ENCODE results near the gene EBLN1.

EBLN1 gene

DNA sequence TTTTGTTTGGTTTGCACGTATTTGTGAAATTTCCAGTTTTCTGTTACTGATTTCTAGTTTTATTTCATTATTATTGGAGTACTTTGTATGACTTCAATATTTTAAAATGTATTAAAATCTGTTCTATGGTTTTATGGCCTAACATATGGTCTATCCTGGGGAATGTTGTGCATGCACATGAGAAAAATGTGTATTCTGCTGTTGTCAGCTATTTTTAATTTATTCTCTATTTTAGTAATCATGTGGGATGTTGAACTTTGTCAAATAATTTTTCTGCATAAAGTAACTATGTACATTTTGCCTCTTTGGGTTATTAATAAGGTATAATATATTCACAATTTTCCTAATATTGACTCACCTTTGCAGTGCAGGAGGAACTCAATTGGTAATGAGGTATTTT lies 46.7 kb downstream of the EBLN1 start:
- no peak overlapping the region for H2AFZ ChIP-seq
- no peaks in the 10 kb centered on the region for H3K79me2 ChIP-seq
- no peak overlapping the region for H3K9ac ChIP-seq

DNA sequence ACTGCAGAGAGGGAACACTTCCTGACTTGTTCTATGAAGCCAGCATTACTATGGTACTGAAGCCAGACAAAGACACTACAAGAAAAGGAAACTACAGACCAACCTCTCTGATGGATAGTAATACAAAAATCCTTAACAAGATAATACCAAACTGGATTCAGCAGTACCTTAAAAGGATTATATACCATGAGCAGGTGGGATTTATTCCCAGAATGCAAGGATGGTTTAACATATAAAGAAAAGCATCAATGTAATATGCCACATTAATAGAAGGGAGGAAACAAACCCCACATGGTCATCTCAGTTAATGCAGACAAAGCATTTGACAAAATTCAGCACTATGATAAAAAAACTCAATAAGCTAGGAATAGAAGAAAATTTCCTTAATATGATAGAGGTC lies 47.2 kb downstream of the EBLN1 start:
- TF ChIP-seq, protein P1, sequence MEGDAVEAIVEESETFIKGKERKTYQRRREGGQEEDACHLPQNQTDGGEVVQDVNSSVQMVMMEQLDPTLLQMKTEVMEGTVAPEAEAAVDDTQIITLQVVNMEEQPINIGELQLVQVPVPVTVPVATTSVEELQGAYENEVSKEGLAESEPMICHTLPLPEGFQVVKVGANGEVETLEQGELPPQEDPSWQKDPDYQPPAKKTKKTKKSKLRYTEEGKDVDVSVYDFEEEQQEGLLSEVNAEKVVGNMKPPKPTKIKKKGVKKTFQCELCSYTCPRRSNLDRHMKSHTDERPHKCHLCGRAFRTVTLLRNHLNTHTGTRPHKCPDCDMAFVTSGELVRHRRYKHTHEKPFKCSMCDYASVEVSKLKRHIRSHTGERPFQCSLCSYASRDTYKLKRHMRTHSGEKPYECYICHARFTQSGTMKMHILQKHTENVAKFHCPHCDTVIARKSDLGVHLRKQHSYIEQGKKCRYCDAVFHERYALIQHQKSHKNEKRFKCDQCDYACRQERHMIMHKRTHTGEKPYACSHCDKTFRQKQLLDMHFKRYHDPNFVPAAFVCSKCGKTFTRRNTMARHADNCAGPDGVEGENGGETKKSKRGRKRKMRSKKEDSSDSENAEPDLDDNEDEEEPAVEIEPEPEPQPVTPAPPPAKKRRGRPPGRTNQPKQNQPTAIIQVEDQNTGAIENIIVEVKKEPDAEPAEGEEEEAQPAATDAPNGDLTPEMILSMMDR (IDR thresholded peaks at IDR 0.05), result no peak
- Histone ChIP-seq H3K4me1 (no peaks in the 10 kb centered on the region), H3K9ac (no peak overlapping the region), H3K79me2 (no peaks in the 10 kb centered on the region), H3K36me3 (ENCODE audit: control insufficient read depth, insufficient read depth, low read length) (no peaks in the 10 kb centered on the region), H3K4me3 (ENCODE audit: low read depth, low read length) (no peak overlapping the region), H3K4me2 (ENCODE audit: low read length) (no peak overlapping the region), H3K9me3 (ENCODE audit: control insufficient read depth, low read length) (no peaks in the 10 kb centered on the region), H2AFZ (no peak overlapping the region), H3K27ac (no peak overlapping the region), H3K27me3 (ENCODE audit: control insufficient read depth, insufficient read depth, low read length) (no peaks in the 10 kb centered on the region)

More for the DNA sequence above, 46.7 kb downstream of the EBLN1 start:
- H3K4me2 ChIP-seq (ENCODE audit: low read length), result no peak overlapping the region
- H3K9me3 ChIP-seq (ENCODE audit: control insufficient read depth, low read length), result no peaks in the 10 kb centered on the region
- H3K27ac ChIP-seq, result no peak overlapping the region
- TF ChIP-seq, protein P1 (IDR thresholded peaks at IDR 0.05), result no peak
- H3K36me3 ChIP-seq (ENCODE audit: control insufficient read depth, insufficient read depth, low read length), result no peaks in the 10 kb centered on the region
- no peak overlapping the region for H3K4me3 ChIP-seq (ENCODE audit: low read depth, low read length)
- no peaks in the 10 kb centered on the region for H3K27me3 ChIP-seq (ENCODE audit: control insufficient read depth, insufficient read depth, low read length)
- H3K4me1 ChIP-seq, result no peaks in the 10 kb centered on the region

DNA sequence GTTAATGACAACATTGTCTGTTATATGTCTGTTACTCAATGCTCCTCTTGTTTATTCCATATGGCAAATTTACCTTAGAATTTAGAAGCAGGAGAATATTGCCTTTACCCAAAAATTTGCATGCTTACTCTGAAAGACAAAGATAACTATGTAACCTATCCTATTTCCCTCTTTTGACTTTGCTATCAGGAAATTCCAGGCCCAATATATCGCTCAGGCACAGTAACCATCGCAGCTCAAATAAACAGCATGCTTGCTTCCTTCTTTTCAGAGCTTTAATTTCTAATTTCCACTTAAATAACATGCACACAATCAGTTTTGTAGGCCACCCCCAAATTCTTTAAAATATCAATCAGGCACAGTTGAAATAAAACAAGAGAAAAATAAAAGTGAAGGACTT lies 57.8 kb downstream of the EBLN1 start:
- Histone ChIP-seq H3K9me3 (ENCODE audit: control insufficient read depth, low read length) (no peaks in the 10 kb centered on the region), H3K27ac (no peak overlapping the region), H2AFZ (no peak overlapping the region), H3K79me2 (no peaks in the 10 kb centered on the region), H3K9ac (no peak overlapping the region), H3K27me3 (ENCODE audit: control insufficient read depth, insufficient read depth, low read length) (no peaks in the 10 kb centered on the region), H3K4me2 (ENCODE audit: low read length) (no peak overlapping the region), H3K4me3 (ENCODE audit: low read depth, low read length) (no peak overlapping the region), H3K4me1 (no peaks in the 10 kb centered on the region), H3K36me3 (ENCODE audit: control insufficient read depth, insufficient read depth, low read length) (no peaks in the 10 kb centered on the region)
- TF ChIP-seq, protein P1 (IDR thresholded peaks at IDR 0.05), result no peak

DNA sequence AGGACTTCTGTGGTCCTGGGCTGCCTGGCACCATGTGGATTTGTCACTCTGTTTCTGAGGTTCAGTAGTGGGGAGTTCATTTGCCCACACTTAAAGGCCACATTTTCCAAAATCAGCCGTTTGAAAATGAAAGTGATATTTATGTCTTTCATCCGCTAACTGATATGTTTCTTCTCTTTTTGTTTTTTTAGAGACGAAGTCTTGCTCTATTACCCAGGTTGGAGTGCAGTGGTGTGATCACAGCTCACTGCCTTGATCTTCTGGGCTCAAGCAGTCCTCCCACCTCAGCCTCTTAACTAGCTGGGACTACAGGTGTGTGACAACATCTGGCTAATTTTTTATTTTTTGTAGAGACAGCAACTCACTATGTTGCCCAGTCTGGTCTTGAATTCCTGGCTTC lies 58.6 kb downstream of the EBLN1 start:
- no peak overlapping the region for H3K4me3 ChIP-seq (ENCODE audit: low read depth, low read length)
- H3K9me3 ChIP-seq (ENCODE audit: control insufficient read depth, low read length), result no peaks in the 10 kb centered on the region
- H3K4me2 ChIP-seq (ENCODE audit: low read length), result no peak overlapping the region
- H2AFZ ChIP-seq, result no peak overlapping the region
- H3K9ac ChIP-seq, result no peak overlapping the region
- no peaks in the 10 kb centered on the region for H3K36me3 ChIP-seq (ENCODE audit: control insufficient read depth, insufficient read depth, low read length)
- TF ChIP-seq, protein P1 (IDR thresholded peaks at IDR 0.05), result no peak
- H3K27me3 ChIP-seq (ENCODE audit: control insufficient read depth, insufficient read depth, low read length), result no peaks in the 10 kb centered on the region
- H3K27ac ChIP-seq, result no peak overlapping the region
- H3K4me1 ChIP-seq, result no peaks in the 10 kb centered on the region
- no peaks in the 10 kb centered on the region for H3K79me2 ChIP-seq
